Measurements from ENCODE around the gene GPRC5D. TPM values are rescaled to one million over a fixed set of nuclear protein-coding genes. Genes with fewer than 3 reads are reported as not detected.

GPRC5D gene
- total RNA-seq, 1 experiment from 2014 or later = not detected

DNA sequence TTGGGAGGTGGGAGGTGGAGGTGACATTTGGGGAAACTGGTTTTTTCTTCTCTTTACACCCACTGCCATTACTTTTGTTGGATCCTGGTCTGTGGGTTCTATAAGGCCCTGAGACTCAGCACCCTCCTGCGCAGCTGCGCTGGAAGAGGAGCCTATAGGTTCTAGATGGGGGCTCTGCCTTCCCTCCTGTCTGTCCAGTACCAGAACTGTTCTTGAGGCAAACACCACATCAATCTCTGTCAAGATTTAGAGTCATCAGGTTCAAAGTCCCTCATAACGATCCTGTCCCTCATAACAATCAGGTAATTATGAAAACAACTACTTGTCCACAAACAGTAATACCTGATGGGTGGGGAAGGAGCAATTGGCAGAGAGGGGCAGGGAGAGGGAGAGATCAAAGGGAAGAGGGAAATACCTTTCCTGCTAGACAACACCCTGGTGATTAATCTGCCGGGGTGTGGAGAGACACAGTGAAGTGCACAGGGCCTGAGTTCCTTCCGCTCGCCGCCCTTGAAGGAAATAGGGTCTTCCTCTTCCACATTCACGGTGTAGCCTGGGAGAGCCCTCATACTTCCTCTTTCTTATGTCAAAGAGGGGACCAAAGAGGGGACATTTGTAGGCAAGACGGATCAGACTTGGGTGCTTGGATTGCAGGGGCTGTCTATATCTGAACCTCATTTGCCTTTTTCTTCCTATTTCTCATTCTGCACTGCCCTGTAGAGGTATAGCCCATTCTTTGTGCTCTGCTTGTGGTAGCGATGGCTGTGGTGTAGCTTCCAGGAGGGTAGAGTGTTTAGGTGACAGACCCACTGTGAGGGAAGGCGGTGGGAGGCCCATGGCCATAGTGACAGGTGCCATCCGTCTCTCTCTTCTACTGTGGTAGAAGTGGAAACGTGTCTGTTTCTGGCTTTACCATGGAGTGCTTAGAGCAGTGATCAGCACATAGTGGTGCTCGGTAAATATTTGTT lies 48.0 kb downstream of the GPRC5D start:
- Histone ChIP-seq H3K4me1 (replicated peaks; ENCODE audit: insufficient read depth) (peaks cover 68% of the 10 kb centered on the region), H3K27ac (peak overlapping the region; percentile 58), H3K79me2 (ENCODE audit: low read depth) (peaks cover 100% of the 10 kb centered on the region), H3K9me3 (ENCODE audit: insufficient read depth, low read depth) (no peaks in the 10 kb centered on the region), H3K36me3 (ENCODE audit: low read depth) (peaks cover 68% of the 10 kb centered on the region), H3K9me2 (ENCODE audit: insufficient read depth) (no peaks in the 10 kb centered on the region), H3K27me3 (ENCODE audit: insufficient read depth, low read depth) (no peaks in the 10 kb centered on the region), H2AFZ (no peak overlapping the region), H4K20me1 (ENCODE audit: insufficient read depth) (peaks cover 94% of the 10 kb centered on the region), H3K4me2 (peak overlapping the region; percentile 62), H3K4me3 (no peak overlapping the region), H3F3A (ENCODE audit: insufficient read depth, low read depth) (peaks cover 97% of the 10 kb centered on the region)
- DNase-seq = peak; percentile 67 to 76
- ChIA-PET POLR2A (ENCODE audit: unreplicated experiment) (interaction anchor here (0.7 kb wide), 1 partner anchor 11 kb away, joined by 5 read pairs; no protein-coding TSS in a partner anchor), CTCF (interaction anchor here (1.2 kb wide), 2 partner anchors 67 to 92 kb away, joined by 3 to 4 read pairs; no protein-coding TSS in a partner anchor)
- BruUV-seq (replicated peaks) = no TSS peak
- intact Hi-C loops (cut with micrococcal nuclease; ENCODE audit: unreplicated experiment) = loop anchor here (1.0 kb wide), 1 partner anchor 32 kb away; no protein-coding TSS in a partner anchor
- no peak for TF ChIP-seq EZH2 (IDR thresholded peaks at IDR 0.05; ENCODE audit: low read depth)
- TF ChIP-seq, protein P1, sequence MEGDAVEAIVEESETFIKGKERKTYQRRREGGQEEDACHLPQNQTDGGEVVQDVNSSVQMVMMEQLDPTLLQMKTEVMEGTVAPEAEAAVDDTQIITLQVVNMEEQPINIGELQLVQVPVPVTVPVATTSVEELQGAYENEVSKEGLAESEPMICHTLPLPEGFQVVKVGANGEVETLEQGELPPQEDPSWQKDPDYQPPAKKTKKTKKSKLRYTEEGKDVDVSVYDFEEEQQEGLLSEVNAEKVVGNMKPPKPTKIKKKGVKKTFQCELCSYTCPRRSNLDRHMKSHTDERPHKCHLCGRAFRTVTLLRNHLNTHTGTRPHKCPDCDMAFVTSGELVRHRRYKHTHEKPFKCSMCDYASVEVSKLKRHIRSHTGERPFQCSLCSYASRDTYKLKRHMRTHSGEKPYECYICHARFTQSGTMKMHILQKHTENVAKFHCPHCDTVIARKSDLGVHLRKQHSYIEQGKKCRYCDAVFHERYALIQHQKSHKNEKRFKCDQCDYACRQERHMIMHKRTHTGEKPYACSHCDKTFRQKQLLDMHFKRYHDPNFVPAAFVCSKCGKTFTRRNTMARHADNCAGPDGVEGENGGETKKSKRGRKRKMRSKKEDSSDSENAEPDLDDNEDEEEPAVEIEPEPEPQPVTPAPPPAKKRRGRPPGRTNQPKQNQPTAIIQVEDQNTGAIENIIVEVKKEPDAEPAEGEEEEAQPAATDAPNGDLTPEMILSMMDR (conservative IDR thresholded peaks at IDR 0.05) = no peak

DNA sequence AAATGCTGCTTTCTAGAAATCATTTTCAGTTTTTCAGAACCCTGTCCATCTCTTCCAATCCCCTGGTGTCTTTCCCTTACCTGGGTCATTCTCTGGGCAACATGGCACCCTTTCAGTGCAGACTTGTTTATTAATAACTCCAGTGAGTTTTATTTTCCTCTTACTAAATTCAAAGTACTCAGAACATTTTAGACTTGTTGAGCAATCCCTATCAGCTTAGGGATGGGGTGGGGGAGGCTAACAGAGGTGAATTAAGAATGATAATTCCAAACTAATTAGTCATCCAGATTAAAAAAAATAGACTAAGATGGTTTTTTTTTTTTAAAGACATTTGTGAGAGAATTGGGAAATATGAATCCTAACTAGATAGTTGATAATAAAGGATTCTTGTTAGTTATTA lies 49.9 kb downstream of the GPRC5D start:
- peaks cover 100% of the 10 kb centered on the region for H3K79me2 ChIP-seq (ENCODE audit: low read depth)
- peak in 1 of 2 experiments; percentile 81 for DNase-seq
- no TSS peak for BruUV-seq (replicated peaks)
- H3K9me3 ChIP-seq (ENCODE audit: insufficient read depth, low read depth) = no peaks in the 10 kb centered on the region
- peak overlapping the region; percentile 76 for H3K27ac ChIP-seq
- H3K4me2 ChIP-seq = peak overlapping the region; percentile 85
- peak overlapping the region; percentile 16; the same call in 1 of the 2 replicates for H3K4me3 ChIP-seq
- intact Hi-C loops (cut with micrococcal nuclease; ENCODE audit: unreplicated experiment) = loop anchor here (1.0 kb wide), 1 partner anchor 11 kb away; the partner anchor contains the start of gene GPRC5A
- H3K4me1 ChIP-seq (replicated peaks; ENCODE audit: insufficient read depth) = peaks cover 76% of the 10 kb centered on the region
- H3F3A ChIP-seq (ENCODE audit: insufficient read depth, low read depth) = peaks cover 97% of the 10 kb centered on the region
- H3K27me3 ChIP-seq (ENCODE audit: insufficient read depth, low read depth) = no peaks in the 10 kb centered on the region
- ChIA-PET POLR2A (ENCODE audit: unreplicated experiment) (interaction anchor here (0.5 to 2.8 kb wide), 6 partner anchors 11 to 160 kb away, joined by 3 to 28 read pairs (median 3); partner anchors contain the start of gene GPRC5A), CTCF (interaction anchor here (0.5 to 0.6 kb wide), 2 partner anchors 90 to 1265 kb away, joined by 3 read pairs; no protein-coding TSS in a partner anchor)
- H3K36me3 ChIP-seq (ENCODE audit: low read depth) = peaks cover 66% of the 10 kb centered on the region
- H4K20me1 ChIP-seq (ENCODE audit: insufficient read depth) = peaks cover 94% of the 10 kb centered on the region
- no peaks in the 10 kb centered on the region for H3K9me2 ChIP-seq (ENCODE audit: insufficient read depth)
- TF ChIP-seq, protein P1 (conservative IDR thresholded peaks at IDR 0.05) = no peak
- TF ChIP-seq EZH2 (IDR thresholded peaks at IDR 0.05; ENCODE audit: low read depth) = no peak
- H2AFZ ChIP-seq = no peak overlapping the region

DNA sequence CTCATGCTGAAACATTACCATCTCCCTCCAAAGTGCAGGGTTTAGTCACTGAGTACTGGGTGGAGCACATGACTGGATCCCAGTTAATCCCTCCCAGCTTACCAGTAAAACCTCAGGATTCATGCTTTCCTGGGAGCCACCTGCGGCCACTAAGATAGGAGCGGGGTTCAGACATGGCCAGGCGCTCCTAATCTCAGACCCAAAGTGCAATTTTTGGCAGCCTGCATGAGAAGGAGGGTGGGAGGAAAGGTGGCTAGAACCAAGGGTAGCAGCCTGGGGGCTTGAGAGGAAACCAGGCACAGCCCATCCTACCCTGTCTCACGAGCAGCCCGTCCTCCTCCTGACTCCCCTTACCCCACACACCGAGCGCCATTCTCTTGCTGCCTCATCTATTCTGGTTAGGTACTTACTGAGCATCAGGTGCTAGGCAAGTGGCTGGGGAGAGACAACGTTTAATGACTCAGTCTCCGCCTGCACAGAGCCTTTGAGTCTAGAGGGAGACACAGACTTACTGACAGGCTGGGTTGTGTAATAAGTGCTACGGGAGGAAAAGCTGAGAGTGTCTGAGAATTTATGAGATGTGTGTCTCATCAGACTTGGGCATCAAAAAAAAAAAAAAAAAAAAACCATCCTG lies 50.7 kb downstream of the GPRC5D start:
- Histone ChIP-seq H3K9me2 (ENCODE audit: insufficient read depth) (no peaks in the 10 kb centered on the region), H3K79me2 (ENCODE audit: low read depth) (peaks cover 100% of the 10 kb centered on the region), H3K4me3 (peak overlapping the region; percentile 19; the same call in 1 of the 2 replicates), H3K9me3 (ENCODE audit: insufficient read depth, low read depth) (no peaks in the 10 kb centered on the region), H3K4me1 (replicated peaks; ENCODE audit: insufficient read depth) (peaks cover 84% of the 10 kb centered on the region), H2AFZ (no peak overlapping the region), H3K27me3 (ENCODE audit: insufficient read depth, low read depth) (no peaks in the 10 kb centered on the region), H3F3A (ENCODE audit: insufficient read depth, low read depth) (peaks cover 97% of the 10 kb centered on the region), H3K27ac (peak overlapping the region; percentile 76), H4K20me1 (ENCODE audit: insufficient read depth) (peaks cover 93% of the 10 kb centered on the region), H3K4me2 (peak overlapping the region; percentile 85), H3K36me3 (ENCODE audit: low read depth) (peaks cover 65% of the 10 kb centered on the region)
- CTCF ChIA-PET = interaction anchor here (0.5 to 0.7 kb wide), 3 partner anchors 17 to 1266 kb away, joined by 3 read pairs; no protein-coding TSS in a partner anchor
- TSS peak; percentile 85 for BruUV-seq (replicated peaks)
- intact Hi-C loops (cut with micrococcal nuclease; ENCODE audit: unreplicated experiment) = loop anchor here (2.0 kb wide), 1 partner anchor 66 kb away; no protein-coding TSS in a partner anchor
- peak; percentile 60 to 86 for DNase-seq
- no peak for TF ChIP-seq EZH2 (IDR thresholded peaks at IDR 0.05; ENCODE audit: low read depth)
- TF ChIP-seq, protein P1 (conservative IDR thresholded peaks at IDR 0.05) = no peak
- POLR2A ChIA-PET (ENCODE audit: unreplicated experiment) = interaction anchor here (0.5 to 2.8 kb wide), 5 partner anchors 10 to 66 kb away, joined by 3 to 58 read pairs (median 4); partner anchors contain the start of gene GPRC5A
